Thymus (tissue), 14 donors: ENCODE data around the gene ERI3. TPM values are rescaled to one million over a fixed set of nuclear protein-coding genes. Genes with fewer than 3 reads are reported as not detected.

Experiments used
- DNase-seq, 9 donors: peaks; one replicate each; pipeline ENCODE4 v3.0.0-alpha.2; 2013; ENCODE audit warnings: low spot score in 9 of 9, low read depth in 6 of 9, missing footprints in 1 of 9
- H3K27ac ChIP-seq, 2 donors: one replicate each; pipeline ENCODE4 v1.5.1; 2013; ENCODE audit warnings: control low read depth in 1 of 2, low read depth in 1 of 2, low read length in 1 of 2, mild to moderate bottlenecking in 1 of 2, moderate library complexity in 1 of 2
- H3K27me3 ChIP-seq, 2 donors: one replicate each; pipeline ENCODE4 v1.5.1; 2013; ENCODE audit warnings: low read length in 1 of 2; ENCODE audit not compliant: control insufficient read depth in 2 of 2, insufficient read depth in 1 of 2
- H3K36me3 ChIP-seq, 2 donors: one replicate each; pipeline ENCODE4 v1.5.1; 2013; ENCODE audit warnings: low read length in 1 of 2, mild to moderate bottlenecking in 1 of 2, moderate library complexity in 1 of 2; ENCODE audit not compliant: control insufficient read depth in 2 of 2, insufficient read depth in 2 of 2
- H3K4me1 ChIP-seq, 2 donors: one replicate each; pipeline ENCODE4 v1.5.1; 2013; ENCODE audit warnings: low read length in 2 of 2; ENCODE audit not compliant: control insufficient read depth in 2 of 2, insufficient read depth in 2 of 2
- H3K4me3 ChIP-seq, 2 donors: one replicate each; pipeline ENCODE4 v1.5.1; 2013; ENCODE audit warnings: low read length in 2 of 2, control low read depth in 1 of 2, mild to moderate bottlenecking in 1 of 2
- H3K9me3 ChIP-seq, 2 donors: one replicate each; pipeline ENCODE4 v1.5.1; 2013; ENCODE audit warnings: low read length in 1 of 2, mild to moderate bottlenecking in 1 of 2; ENCODE audit not compliant: control insufficient read depth in 2 of 2, insufficient read depth in 1 of 2
- WGBS: extraction: QIAGEN DNeasy Blood & Tissue Kit; methylation state at CpG from one replicate; pipeline ENCODE4 v1.1.7; 2013; 5-methylcytosine and 5-hydroxymethylcytosine counted together
- long read RNA-seq, 10 donors: transcript quantifications; one replicate each; lab custom pipeline, GENCODE V29; 2026
- polyA plus RNA-seq: library from polyadenylated mRNA; stranded (reverse); fragments of 200-250 nt; gene quantifications from one replicate; pipeline ENCODE4 v1.2.3, GENCODE V29; 2013
- total RNA-seq: library from RNA; stranded (reverse); fragments of 120-200 nt; gene quantifications from one replicate; pipeline ENCODE4 v1.2.4, GENCODE V29; 2013
- donor health status: healthy.

The ERI3 gene, protein sequence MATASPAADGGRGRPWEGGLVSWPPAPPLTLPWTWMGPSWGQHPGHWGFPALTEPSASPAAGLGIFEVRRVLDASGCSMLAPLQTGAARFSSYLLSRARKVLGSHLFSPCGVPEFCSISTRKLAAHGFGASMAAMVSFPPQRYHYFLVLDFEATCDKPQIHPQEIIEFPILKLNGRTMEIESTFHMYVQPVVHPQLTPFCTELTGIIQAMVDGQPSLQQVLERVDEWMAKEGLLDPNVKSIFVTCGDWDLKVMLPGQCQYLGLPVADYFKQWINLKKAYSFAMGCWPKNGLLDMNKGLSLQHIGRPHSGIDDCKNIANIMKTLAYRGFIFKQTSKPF
- total RNA-seq = 42.4 TPM
- 28.0 TPM for polyA plus RNA-seq
- long read RNA-seq, donor 1 = 0 reads
- long read RNA-seq, donor 2, transcript ERI3-201 (9 exons, 1,684 nt) = major isoform, 9 of 22 reads
- long read RNA-seq, donor 2, partial matches to known transcripts = 13 of 22 reads
- long read RNA-seq, donor 2, other reads (novel, unspliced or antisense) = 0 of 22 reads
- long read RNA-seq, donor 3, partial matches to known transcripts = 13 of 17 reads
- long read RNA-seq, donor 3, other reads (novel, unspliced or antisense) = 0 of 17 reads
- long read RNA-seq, donor 4, partial matches to known transcripts = 0 of 2 reads
- long read RNA-seq, donor 4, other reads (novel, unspliced or antisense) = 0 of 2 reads
- long read RNA-seq, donor 5, transcript ERI3-201 (9 exons, 1,684 nt) = major isoform, 7 of 13 reads
- long read RNA-seq, donor 5, partial matches to known transcripts = 0 of 13 reads
- long read RNA-seq, donor 5, other reads (novel, unspliced or antisense) = 6 of 13 reads
- long read RNA-seq, donor 6, partial matches to known transcripts = 5 of 9 reads
- long read RNA-seq, donor 6, other reads (novel, unspliced or antisense) = 0 of 9 reads
- long read RNA-seq, donor 7, partial matches to known transcripts = 11 of 12 reads
- long read RNA-seq, donor 7, other reads (novel, unspliced or antisense) = 0 of 12 reads
- long read RNA-seq, donor 8, partial matches to known transcripts = 0 of 3 reads
- long read RNA-seq, donor 8, other reads (novel, unspliced or antisense) = 0 of 3 reads
- long read RNA-seq, donor 9, partial matches to known transcripts = 5 of 6 reads
- long read RNA-seq, donor 9, other reads (novel, unspliced or antisense) = 0 of 6 reads
- long read RNA-seq, donor 10, partial matches to known transcripts = 0 of 2 reads
- long read RNA-seq, donor 10, other reads (novel, unspliced or antisense) = 0 of 2 reads

DNA sequence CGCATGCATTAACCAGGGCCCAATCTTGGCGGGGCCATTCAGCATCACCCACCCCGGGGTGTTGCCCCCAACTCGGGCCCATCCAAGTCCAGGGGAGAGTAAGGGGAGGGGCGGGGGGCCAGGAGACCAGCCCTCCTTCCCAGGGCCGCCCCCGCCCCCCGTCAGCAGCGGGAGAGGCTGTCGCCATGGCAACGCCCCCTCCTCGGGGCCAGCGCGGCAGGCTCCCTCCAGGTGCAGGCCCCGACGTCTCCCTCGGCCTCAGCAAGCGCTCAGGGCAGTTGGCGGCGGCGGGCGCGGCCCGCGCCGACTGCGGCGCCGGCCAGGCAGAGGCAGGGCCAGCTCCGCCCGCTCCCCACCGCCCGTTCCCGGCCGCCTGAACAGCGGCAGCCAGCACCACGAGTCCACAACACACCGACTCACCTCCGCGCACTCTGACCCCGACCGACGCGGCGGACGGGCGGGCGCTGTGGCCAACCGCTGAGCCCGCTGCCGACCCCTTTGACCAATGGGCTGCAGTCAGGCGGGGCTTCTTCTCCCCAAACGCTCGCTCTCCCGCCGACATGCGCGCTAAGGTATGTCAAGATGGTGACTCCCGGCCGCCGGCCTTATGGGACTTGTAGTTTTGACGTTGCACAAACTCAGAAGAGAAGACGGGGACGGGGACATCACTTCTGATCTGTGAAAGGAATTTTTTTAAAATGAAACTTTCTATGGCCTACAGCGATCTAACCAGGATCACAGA, at the start of gene ERI3:
Gene ERI3 (minus strand): TSS at position 418 of the 742 bp plus-strand sequence. CDS start 231 bp downstream, at position 187.
- H3K36me3 ChIP-seq = no peaks in the 10 kb centered on the region
- H3K27ac ChIP-seq = no peak within 1 kb of the TSS
- H3K27me3 ChIP-seq = no peaks in the 10 kb centered on the region
- no peaks in the 10 kb centered on the region for H3K9me3 ChIP-seq
- H3K4me1 ChIP-seq = peaks cover 4 to 10% of the 10 kb centered on the region in 2 donors
- peak within 1 kb of the TSS; percentile 69 to 80 for H3K4me3 ChIP-seq
- DNase-seq = peak; percentile 86 to 98 (median 93)
- under 1% methylated on average over 65 of the region's 65 CpGs for WGBS

DNA sequence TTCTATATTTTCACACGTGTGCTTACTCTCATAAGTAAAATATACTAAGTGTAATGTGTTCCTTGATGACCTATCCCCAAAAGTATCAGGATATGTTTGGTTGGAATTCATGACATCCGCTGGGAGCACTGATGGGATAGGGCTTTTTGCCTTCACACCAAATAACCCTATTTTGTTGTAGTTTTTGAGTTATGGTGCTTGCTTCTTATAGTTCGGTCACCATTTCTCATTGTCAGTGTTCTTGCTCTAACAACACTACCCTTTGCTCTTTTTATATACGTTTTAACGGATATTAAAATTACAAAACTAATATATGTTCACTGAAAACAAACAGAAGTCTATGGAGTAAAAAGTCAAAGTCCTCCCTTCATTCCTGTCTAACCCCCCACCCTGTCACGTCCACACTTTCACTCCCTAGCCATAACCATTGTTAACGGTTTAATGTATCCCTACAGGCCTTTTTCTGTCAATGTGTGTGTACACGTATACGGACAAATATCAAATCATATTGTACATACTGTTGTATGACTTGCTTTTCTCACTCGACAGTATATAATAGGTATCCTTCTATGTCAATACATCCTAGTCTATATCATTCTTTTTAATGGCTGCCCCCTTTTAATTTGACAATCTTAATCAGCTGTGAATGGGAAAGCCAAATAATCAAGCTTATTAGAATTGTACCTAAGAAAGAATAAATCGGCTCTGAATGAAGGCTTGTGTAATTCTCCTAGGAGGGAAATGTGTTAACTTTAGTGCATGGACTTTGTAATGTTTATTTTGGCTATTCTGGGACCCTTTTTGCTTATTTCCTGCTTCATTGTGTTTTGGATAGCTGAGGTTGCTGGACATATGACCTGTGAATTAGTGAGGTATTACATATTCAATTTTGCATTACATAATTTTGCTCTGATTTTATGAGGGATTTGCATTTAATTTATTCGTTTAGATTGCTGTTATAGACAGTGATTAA, 46.5 kb upstream of the ERI3 start:
- Histone ChIP-seq H3K27me3 (peaks cover 23 to 32% of the 10 kb centered on the region in 2 donors), H3K27ac (no peak overlapping the region), H3K36me3 (no peaks in the 10 kb centered on the region), H3K4me1 (peaks cover 12 to 15% of the 10 kb centered on the region in 2 donors), H3K9me3 (peaks cover 1 to 7% of the 10 kb centered on the region in 2 donors), H3K4me3 (no peak overlapping the region)
- no peak for DNase-seq
- WGBS = 97% methylated on average over 12 of the region's 12 CpGs

DNA sequence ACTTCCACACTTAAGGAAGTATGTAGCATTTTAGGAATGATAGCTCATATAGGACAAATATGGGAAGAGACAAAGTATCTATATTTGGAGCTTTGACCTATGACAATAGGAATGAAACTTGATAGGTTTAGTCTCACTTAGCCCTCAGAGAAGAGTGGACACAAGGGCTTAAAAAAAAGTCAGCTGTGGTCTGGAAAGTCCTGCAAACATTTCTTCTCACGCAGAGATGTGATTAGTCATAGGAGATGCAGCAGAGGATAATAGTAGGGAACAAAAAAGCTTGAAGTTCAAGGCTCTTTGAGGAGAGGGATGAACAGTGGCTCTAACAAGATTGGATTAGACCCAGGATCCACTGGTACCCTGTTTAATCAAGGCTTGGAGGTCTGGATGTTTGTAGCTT, 35.2 kb upstream of the ERI3 start:
- Histone ChIP-seq H3K4me3 (no peak overlapping the region), H3K36me3 (no peaks in the 10 kb centered on the region), H3K4me1 (no peaks in the 10 kb centered on the region), H3K27ac (no peak overlapping the region), H3K9me3 (no peaks in the 10 kb centered on the region), H3K27me3 (no peaks in the 10 kb centered on the region)
- no peak for DNase-seq
- WGBS = 94% methylated on average over 1 of the region's 1 CpG

DNA sequence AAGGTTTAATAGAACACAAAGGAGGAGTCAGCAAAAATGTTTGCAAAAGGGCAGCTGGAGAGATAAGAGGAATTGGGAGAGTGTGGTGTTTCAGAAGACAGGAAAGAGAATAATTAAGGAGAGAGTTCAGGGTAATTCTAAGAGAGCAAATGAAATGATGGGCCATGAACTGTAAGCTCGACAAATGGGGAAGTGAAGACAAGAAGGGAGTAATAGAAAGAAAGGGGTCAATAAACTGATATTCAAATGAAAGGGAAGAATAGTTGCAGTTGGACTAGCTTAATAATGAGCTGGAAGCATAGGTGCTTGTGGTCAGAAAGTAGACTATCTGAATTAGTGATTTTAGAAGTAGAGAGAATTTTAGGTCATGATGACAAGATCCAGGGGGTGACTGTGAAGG, 34.4 kb upstream of the ERI3 start:
- Histone ChIP-seq H3K27me3 (no peaks in the 10 kb centered on the region), H3K9me3 (no peaks in the 10 kb centered on the region), H3K36me3 (no peaks in the 10 kb centered on the region), H3K4me3 (no peak overlapping the region), H3K27ac (no peak overlapping the region), H3K4me1 (no peaks in the 10 kb centered on the region)
- DNase-seq = no peak
- WGBS = 67% methylated on average over 1 of the region's 1 CpG

DNA sequence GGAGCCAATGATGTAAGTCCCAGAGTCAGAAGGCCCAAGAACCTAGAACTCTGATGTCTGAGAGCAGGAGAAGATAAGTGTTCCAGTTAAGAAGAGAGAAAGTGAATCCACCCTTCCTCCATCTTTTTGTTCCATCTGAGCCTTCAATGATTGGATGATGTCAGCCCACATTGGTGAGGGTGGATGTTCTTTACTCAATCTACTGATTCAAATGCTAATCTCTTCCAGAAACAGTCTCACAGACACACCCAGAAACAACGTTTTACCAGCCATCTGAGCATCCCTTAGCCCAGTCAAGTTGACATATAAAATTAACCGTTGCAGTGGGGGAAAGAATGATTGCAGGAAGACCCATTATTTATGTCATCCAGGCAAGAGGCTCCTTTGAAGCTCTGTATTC, 33.5 kb upstream of the ERI3 start:
- Histone ChIP-seq H3K4me3 (no peak overlapping the region), H3K27me3 (no peaks in the 10 kb centered on the region), H3K36me3 (no peaks in the 10 kb centered on the region), H3K4me1 (no peaks in the 10 kb centered on the region), H3K9me3 (no peaks in the 10 kb centered on the region), H3K27ac (no peak overlapping the region)
- 92% methylated on average over 2 of the region's 2 CpGs for WGBS
- no peak for DNase-seq

DNA sequence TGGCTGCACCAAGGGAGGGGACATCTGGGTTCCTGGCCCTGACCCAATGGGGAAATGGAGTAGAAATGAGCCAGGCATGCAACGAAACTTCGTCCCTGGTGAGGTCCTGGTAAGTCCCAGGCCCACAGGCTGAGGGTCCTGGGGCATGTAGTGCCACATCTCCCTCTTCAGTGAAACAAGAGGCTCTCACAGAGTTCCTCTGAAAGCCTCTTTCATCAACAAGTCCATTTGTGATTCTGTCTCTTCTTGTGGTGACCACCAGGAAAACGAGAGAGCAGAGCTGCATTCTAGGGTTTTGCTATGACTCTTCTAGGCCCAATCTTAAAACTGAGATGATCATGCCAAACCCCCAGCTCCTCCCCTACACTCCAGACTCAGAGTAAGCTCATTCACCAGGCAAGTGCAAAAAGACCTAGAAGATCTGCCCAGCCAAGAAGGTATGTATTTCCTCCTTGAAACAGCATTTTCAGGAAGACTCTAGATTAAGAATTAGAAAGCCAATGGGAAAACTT, 25.7 kb upstream of the ERI3 start:
- Histone ChIP-seq H3K36me3 (no peaks in the 10 kb centered on the region), H3K27ac (no peak overlapping the region), H3K9me3 (no peaks in the 10 kb centered on the region), H3K27me3 (no peaks in the 10 kb centered on the region), H3K4me1 (no peaks in the 10 kb centered on the region), H3K4me3 (no peak overlapping the region)
- no peak for DNase-seq
- WGBS = 88% methylated on average over 3 of the region's 3 CpGs

DNA sequence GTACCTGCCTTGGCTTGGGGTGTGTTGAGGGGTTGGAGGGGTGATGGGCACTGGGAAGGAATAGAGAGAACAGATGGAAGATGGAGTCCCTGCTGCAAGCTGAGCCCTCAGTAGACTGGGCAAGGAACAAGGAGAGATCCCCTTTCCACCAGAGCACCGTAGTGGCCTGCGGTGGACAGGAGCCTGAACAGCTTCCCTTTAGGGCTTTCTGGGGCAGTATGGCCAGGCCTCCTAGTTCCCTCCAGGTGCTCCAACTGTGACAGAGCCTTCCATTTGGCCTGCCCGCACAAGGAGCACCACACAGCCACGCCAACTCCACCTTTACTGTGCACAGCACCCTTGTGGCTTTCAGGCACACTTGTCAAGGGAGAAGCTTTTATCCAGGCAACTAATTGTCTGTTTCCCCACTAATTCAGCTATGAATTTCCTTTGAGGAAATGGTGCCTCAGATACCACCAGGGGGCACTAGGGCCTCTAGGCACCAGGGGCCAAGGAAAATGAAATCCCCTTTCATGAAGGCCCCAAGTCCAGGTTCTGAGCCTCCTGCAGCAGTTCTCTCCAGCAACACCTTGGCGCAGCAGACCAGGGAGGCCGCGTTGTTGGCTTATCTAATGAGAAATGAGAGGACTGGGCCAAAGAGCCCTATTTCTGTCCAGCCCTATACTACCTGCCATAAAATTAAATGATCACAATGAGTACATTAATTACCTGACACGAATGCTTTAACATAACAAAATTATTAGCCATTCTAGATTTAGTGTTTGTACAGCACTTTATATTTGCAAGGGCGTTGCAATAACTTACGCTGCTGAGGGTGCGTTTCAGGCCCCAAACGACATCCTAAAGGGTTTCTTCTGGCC, 23.1 kb upstream of the ERI3 start:
- 68% methylated on average over 12 of the region's 12 CpGs for WGBS
- Histone ChIP-seq H3K27me3 (no peaks in the 10 kb centered on the region), H3K4me3 (no peak overlapping the region), H3K9me3 (no peaks in the 10 kb centered on the region), H3K4me1 (no peaks in the 10 kb centered on the region), H3K27ac (no peak overlapping the region), H3K36me3 (no peaks in the 10 kb centered on the region)
- DNase-seq = peak in 7 of 9 donors; percentile 18 to 66 (median 27)
